DMS153 treated with DMSO at 0.1 percent for 48 hours (cell line): ENCODE measurements around the gene SIT1.
"Not testable (repeated sequence)": the region's sequence is repeated elsewhere in the genome, so short reads cannot be mapped to it uniquely, and the experiment has no call there.

ENCODE experiments used
- DNase-seq: peaks from one replicate; lab custom pipeline; 2025; ENCODE audit not compliant: unreplicated experiment; lab: John Stamatoyannopoulos, UW

Gene SIT1

GRCh38 chr9:35638751-35639150 is 12.0 kb downstream of the SIT1 start:
- DNase-seq, result not testable (repeated sequence)

- not testable (repeated sequence) for DNase-seq
These were observed 13.2 kb downstream of the SIT1 start for GRCh38 chr9:35637427-35637955.

DNA sequence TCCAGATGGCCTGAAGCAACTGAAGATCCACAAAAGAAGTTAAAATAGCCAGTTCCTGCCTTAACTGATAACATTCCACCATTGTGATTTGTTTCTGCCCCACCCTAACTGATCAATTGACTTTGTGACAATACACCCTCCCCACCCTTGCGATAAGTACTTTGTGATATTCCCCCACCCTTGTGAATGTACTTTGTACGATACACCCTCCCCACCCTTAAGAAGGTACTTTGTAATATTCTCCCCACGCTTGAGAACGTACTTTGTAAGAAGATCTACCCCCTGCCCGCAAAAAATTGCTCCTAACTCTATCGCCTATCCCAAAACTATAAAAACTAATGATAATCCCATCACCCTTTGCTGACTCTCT is 13.9 kb downstream of the SIT1 start:
- DNase-seq, result not testable (repeated sequence)

GRCh38 chr9:35636135-35636876 is 14.4 kb downstream of the SIT1 start:
- DNase-seq, result no peak

DNA sequence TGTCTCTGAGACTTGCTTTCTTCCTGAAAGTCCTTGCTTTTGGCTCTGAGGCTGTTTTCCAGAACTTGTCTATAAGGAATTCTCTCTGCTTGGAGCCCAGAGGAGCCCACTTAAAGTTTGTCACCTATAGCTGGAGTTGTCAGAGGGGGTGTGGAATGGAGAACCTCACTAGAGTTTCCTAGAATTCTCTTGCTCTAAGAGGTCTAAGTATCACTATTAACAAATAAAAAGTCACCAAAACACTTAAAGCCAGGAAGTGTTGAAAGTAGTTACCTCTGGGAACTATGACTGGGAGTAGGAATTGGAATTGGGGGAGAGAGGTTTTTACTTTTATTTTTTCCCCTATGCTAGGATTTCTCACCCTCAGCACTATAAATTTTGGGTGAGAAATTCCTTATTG is 15.0 kb downstream of the SIT1 start:
- DNase-seq, result no peak

DNA sequence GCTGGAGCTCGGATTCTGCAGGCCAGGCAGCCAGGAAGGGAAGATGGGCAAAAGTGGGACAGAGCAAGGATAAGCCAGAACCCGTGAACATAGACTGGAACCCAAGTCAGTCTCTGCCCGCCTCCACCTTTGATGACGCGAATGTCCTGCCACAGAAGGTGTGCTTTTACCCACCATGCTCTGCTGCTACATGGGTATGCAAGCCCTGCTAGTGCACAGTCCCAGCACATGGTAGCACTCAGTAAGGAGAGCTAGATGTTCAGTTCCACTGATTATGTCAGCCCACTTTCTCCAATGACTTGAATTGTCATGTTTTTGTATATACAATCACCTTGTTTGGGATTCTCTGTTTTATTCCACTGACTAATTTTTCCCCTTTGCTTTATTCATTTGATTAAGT is 21.1 kb downstream of the SIT1 start:
- DNase-seq, result no peak

GRCh38 chr9:35628389-35628991 is 22.2 kb downstream of the SIT1 start:
- no peak for DNase-seq

DNA sequence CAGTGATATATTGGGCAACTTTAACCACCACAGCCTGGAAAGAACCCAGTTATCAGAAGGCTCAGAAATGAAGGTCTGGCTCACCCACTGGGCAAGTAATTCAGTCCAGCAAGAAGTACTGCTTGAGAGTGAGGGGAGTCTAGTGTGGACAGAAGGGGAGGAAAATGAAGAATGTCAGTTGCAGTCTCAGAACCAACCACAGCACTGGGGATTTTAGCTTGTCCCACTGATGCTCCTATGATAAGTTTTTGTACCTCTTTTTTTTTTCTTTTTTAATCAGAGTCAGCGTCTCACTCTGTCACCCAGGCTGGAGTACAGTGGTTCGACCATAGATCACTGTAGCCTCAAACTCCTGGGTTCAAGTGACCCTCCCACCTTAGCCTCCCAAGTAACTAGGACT is 23.2 kb downstream of the SIT1 start:
- DNase-seq, result no peak

GRCh38 chr9:35619800-35620158 is 31.0 kb downstream of the SIT1 start:
- DNase-seq, result no peak

GRCh38 chr9:35618854-35619799 is 31.6 kb downstream of the SIT1 start:
- no peak for DNase-seq

DNA sequence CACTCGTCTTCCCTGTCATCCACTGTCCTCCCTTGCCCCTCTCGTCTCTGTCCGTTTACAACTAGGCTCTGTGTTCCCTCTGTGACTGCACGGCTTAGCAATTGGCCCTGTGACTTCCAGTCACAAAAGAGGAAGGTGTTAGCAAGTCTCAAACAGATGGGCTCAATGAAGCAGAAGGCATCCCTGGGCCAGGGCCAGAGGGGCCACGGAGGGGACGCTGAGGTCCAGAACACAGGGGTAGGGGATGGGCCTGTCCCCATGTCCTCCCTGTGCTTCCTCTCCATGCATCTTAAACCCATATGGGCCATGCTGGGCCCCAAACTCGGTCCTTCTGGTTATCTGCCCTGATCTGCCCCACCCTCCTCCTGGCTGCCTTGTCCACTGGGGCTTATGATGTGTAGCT is 32.4 kb downstream of the SIT1 start, which contains the start of gene CD72:
CD72 (minus strand) TSS at position 89 of the 403 bp plus-strand sequence. CDS start 110 bp downstream, outside the sequence.
- no peak for DNase-seq

GRCh38 chr9:35617548-35617947 is 33.2 kb downstream of the SIT1 start:
- DNase-seq, result no peak

GRCh38 chr9:35616681-35617459 is 33.9 kb downstream of the SIT1 start:
- peak; percentile 53 for DNase-seq

DNA sequence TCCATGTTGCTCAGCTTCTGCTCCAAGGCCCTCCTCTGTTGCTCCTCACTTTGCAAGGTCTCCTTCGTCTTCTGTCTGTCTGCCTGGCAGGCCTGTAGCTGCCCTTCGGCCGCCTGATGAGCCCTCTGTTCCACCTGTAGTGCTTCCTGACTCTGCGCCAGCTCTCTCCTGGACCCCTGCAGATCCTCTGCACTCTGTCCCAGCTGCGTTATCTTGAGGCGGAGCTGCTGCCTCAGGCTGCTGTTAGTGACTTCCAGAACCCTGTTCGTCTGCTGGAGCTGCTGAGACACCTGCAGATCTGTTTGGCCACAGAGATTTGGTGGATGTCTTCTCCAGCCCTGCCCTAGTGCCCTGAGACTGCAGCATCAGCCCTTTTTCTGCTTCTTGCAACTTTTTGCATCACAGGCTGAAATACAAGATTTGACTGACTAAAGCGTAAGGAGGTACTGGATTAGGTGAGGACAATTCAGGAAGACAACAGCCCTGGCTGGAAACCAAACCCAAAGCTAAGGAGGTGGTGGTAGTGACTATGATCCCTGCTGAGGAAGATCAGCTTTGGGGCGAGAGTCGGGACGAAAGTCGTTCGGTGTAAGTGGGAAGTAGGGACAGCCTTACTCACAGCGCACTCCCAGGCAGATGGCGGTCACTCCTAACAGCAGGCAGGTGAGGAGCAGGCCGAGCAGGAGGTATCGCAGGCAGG is 34.6 kb downstream of the SIT1 start:
- no peak for DNase-seq

DNA sequence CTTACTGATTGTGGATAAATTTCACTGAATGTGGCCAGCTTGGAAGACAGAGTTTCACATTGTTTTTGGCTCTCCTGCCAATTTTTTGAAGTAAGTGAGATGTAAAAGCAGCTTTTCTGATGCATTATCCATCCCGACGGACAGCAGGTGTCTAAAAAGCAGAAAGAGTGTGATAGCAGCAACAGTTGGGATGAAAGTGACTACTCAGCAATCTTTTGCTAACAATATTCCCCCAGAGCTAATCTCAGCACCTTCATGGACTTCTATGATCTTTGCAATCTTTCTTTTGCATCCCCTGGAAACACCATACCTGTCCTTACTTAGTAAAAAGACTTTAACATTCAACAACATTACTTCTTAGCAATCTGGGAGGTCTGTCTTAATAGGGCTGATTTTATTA is 37.9 kb downstream of the SIT1 start:
- DNase-seq, result no peak

GRCh38 chr9:35612066-35612465 is 38.7 kb downstream of the SIT1 start:
- DNase-seq, result not testable (repeated sequence)

- DNase-seq, result no peak
These were observed 39.4 kb downstream of the SIT1 start for GRCh38 chr9:35611230-35611797.

GRCh38 chr9:35609820-35610163 is 40.9 kb downstream of the SIT1 start:
- no peak for DNase-seq

GRCh38 chr9:35609001-35609819 is 41.5 kb downstream of the SIT1 start:
- no peak for DNase-seq
